Right hindlimb (tissue), 1 donor: ENCODE measurements around the gene NTN3.

ENCODE experiments used
- DNase-seq: peaks from one replicate; pipeline ENCODE4 v3.0.0-alpha.2; 2018

NTN3 gene

GRCh38 chr16:2480948-2481347, 9.9 kb downstream of the NTN3 start:
- DNase-seq: peak; percentile 17

- DNase-seq: peak; percentile 15
Observed at GRCh38 chr16:2481676-2482075, 10.6 kb downstream of the NTN3 start.

- DNase-seq: peak; percentile 34
Observed at GRCh38 chr16:2482249-2482648, 11.2 kb downstream of the NTN3 start.

- DNase-seq: peak; percentile 89
Observed at GRCh38 chr16:2482708-2483534, 11.8 kb downstream of the NTN3 start.

GRCh38 chr16:2483939-2484897, 13.1 kb downstream of the NTN3 start:
- peak; percentile 22 for DNase-seq

- DNase-seq: no peak
Observed at GRCh38 chr16:2484898-2485508, 13.9 kb downstream of the NTN3 start.

- DNase-seq: no peak
Observed at GRCh38 chr16:2485811-2486507, 14.9 kb downstream of the NTN3 start.

- DNase-seq: no peak
Observed at GRCh38 chr16:2486645-2487516, 15.8 kb downstream of the NTN3 start.

- no peak for DNase-seq
Observed at GRCh38 chr16:2487517-2487842, 16.4 kb downstream of the NTN3 start.

GRCh38 chr16:2487903-2488531, 16.9 kb downstream of the NTN3 start:
- DNase-seq: peak; percentile 46

GRCh38 chr16:2489581-2489980, 18.5 kb downstream of the NTN3 start:
- no peak for DNase-seq

- no peak for DNase-seq
Observed at GRCh38 chr16:2490190-2491105, 19.4 kb downstream of the NTN3 start.

- no peak for DNase-seq
Observed at GRCh38 chr16:2492292-2492691, 21.2 kb downstream of the NTN3 start.

GRCh38 chr16:2493605-2494004, 22.5 kb downstream of the NTN3 start:
- DNase-seq: no peak

GRCh38 chr16:2494616-2495015, 23.5 kb downstream of the NTN3 start:
- DNase-seq: no peak

- no peak for DNase-seq
Observed at GRCh38 chr16:2495041-2495440, 23.9 kb downstream of the NTN3 start.

GRCh38 chr16:2496223-2497115, 25.4 kb downstream of the NTN3 start:
- no peak for DNase-seq

- no peak for DNase-seq
Observed at GRCh38 chr16:2497116-2497630, 26.1 kb downstream of the NTN3 start.
